ENCODE measurements around the gene DPP7. TPM values are rescaled to one million over a fixed set of nuclear protein-coding genes. Genes with fewer than 3 reads are reported as not detected.

DPP7 gene
- total and polyA plus RNA-seq, 10 of the 15 experiments (the other 5 are each of a cell fraction or from before 2014, with no cell fraction given) = 0.68 to 245 (median 106) TPM

DNA sequence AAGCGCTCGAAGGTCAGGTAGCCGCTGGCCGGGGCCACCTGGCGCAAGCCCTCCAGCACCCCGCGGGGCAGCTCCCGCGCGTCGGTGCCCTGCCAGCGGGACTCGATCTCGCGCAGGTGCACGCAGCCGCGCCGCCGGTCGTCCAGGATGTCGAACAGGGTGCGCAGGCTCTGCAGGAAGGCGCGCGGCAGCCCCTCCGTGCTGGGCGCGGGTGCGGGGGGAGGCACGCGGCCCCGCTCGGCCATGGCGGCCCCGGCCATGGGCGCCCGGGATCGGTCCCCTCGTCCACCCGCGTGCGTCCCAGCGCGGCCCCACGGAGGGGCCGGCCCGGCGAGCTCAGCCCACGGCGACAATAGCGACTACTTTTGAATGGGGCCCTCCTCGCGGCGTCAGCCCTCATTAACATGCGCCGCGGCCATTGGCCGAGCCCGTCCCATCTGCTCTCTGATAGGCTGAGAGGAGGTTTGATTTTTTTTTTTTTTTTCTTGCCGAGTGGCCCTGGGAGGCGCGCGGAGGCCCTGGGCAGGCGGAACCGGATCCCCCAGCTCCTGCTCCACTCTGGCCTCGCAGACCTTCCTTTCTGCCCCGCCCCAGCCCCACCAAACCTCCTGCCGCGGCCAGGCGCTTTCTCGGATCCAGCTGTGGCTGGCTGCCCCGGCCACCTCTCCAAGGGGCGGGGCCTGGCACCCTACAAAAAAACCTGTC, 44.2 kb downstream of the DPP7 start, which contains the start of gene SAPCD2 (continued):
- TF ChIP-seq, protein P1, sequence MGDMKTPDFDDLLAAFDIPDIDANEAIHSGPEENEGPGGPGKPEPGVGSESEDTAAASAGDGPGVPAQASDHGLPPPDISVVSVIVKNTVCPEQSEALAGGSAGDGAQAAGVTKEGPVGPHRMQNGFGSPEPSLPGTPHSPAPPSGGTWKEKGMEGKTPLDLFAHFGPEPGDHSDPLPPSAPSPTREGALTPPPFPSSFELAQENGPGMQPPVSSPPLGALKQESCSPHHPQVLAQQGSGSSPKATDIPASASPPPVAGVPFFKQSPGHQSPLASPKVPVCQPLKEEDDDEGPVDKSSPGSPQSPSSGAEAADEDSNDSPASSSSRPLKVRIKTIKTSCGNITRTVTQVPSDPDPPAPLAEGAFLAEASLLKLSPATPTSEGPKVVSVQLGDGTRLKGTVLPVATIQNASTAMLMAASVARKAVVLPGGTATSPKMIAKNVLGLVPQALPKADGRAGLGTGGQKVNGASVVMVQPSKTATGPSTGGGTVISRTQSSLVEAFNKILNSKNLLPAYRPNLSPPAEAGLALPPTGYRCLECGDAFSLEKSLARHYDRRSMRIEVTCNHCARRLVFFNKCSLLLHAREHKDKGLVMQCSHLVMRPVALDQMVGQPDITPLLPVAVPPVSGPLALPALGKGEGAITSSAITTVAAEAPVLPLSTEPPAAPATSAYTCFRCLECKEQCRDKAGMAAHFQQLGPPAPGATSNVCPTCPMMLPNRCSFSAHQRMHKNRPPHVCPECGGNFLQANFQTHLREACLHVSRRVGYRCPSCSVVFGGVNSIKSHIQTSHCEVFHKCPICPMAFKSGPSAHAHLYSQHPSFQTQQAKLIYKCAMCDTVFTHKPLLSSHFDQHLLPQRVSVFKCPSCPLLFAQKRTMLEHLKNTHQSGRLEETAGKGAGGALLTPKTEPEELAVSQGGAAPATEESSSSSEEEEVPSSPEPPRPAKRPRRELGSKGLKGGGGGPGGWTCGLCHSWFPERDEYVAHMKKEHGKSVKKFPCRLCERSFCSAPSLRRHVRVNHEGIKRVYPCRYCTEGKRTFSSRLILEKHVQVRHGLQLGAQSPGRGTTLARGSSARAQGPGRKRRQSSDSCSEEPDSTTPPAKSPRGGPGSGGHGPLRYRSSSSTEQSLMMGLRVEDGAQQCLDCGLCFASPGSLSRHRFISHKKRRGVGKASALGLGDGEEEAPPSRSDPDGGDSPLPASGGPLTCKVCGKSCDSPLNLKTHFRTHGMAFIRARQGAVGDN (IDR thresholded peaks at IDR 0.05) = peak; percentile 53
- TF ChIP-seq, protein P2, sequence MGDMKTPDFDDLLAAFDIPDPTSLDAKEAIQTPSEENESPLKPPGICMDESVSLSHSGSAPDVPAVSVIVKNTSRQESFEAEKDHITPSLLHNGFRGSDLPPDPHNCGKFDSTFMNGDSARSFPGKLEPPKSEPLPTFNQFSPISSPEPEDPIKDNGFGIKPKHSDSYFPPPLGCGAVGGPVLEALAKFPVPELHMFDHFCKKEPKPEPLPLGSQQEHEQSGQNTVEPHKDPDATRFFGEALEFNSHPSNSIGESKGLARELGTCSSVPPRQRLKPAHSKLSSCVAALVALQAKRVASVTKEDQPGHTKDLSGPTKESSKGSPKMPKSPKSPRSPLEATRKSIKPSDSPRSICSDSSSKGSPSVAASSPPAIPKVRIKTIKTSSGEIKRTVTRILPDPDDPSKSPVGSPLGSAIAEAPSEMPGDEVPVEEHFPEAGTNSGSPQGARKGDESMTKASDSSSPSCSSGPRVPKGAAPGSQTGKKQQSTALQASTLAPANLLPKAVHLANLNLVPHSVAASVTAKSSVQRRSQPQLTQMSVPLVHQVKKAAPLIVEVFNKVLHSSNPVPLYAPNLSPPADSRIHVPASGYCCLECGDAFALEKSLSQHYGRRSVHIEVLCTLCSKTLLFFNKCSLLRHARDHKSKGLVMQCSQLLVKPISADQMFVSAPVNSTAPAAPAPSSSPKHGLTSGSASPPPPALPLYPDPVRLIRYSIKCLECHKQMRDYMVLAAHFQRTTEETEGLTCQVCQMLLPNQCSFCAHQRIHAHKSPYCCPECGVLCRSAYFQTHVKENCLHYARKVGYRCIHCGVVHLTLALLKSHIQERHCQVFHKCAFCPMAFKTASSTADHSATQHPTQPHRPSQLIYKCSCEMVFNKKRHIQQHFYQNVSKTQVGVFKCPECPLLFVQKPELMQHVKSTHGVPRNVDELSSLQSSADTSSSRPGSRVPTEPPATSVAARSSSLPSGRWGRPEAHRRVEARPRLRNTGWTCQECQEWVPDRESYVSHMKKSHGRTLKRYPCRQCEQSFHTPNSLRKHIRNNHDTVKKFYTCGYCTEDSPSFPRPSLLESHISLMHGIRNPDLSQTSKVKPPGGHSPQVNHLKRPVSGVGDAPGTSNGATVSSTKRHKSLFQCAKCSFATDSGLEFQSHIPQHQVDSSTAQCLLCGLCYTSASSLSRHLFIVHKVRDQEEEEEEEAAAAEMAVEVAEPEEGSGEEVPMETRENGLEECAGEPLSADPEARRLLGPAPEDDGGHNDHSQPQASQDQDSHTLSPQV (IDR thresholded peaks at IDR 0.05) = no peak
- TF ChIP-seq BACH1 (IDR thresholded peaks at IDR 0.05; ENCODE audit: borderline replicate concordance) (peak; percentile 94), SREBF2 (IDR thresholded peaks at IDR 0.05; ENCODE audit: low read length) (no peak), MYB (IDR thresholded peaks at IDR 0.05; ENCODE audit: borderline replicate concordance, low read depth, low read length) (0 out of 2 replicates have a peak, but pooled peaks have one; percentile 20), NFIC (IDR thresholded peaks at IDR 0.05; ENCODE audit: low read depth, low read length) (no peak), TCF12 (IDR thresholded peaks at IDR 0.05; ENCODE audit: low read depth, low read length) (no peak), TARDBP (IDR thresholded peaks at IDR 0.05; ENCODE audit: borderline replicate concordance) (no peak), SIX5 (IDR thresholded peaks at IDR 0.05; ENCODE audit: low read depth, low read length, severe bottlenecking) (no peak), CHD1 (IDR thresholded peaks at IDR 0.05; ENCODE audit: low read depth, low read length) (no peak), RB1 (IDR thresholded peaks at IDR 0.05; ENCODE audit: borderline replicate concordance) (no peak; the same call in 1 of the 2 replicates), NR2F1 (conservative IDR thresholded peaks at IDR 0.05) (no peak), EZH2 (IDR thresholded peaks at IDR 0.05; ENCODE audit: borderline replicate concordance, control insufficient read depth, low read depth, low read length) (no peak), SPI1 (IDR thresholded peaks at IDR 0.05; ENCODE audit: borderline replicate concordance, insufficient read depth, low read depth, low read length) (no peak), SP1 (IDR thresholded peaks at IDR 0.05; ENCODE audit: low read depth, low read length) (peak; percentile 78), ZNF217 (IDR thresholded peaks at IDR 0.05) (peak; percentile 73), POLR2AphosphoS2 (IDR thresholded peaks at IDR 0.05; ENCODE audit: low read depth, low read length) (no peak), NFXL1 (IDR thresholded peaks at IDR 0.05; ENCODE audit: borderline replicate concordance) (no peak), ZNF384 (IDR thresholded peaks at IDR 0.05; ENCODE audit: borderline replicate concordance, low read depth, low read length) (peak; percentile 99), CBFB (IDR thresholded peaks at IDR 0.05; ENCODE audit: low read depth) (no peak)
- TF ChIP-seq, protein P3, sequence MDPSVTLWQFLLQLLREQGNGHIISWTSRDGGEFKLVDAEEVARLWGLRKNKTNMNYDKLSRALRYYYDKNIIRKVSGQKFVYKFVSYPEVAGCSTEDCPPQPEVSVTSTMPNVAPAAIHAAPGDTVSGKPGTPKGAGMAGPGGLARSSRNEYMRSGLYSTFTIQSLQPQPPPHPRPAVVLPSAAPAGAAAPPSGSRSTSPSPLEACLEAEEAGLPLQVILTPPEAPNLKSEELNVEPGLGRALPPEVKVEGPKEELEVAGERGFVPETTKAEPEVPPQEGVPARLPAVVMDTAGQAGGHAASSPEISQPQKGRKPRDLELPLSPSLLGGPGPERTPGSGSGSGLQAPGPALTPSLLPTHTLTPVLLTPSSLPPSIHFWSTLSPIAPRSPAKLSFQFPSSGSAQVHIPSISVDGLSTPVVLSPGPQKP (IDR thresholded peaks at IDR 0.05; ENCODE audit: low read depth, low read length) = no peak
- TF ChIP-seq, protein P4, sequence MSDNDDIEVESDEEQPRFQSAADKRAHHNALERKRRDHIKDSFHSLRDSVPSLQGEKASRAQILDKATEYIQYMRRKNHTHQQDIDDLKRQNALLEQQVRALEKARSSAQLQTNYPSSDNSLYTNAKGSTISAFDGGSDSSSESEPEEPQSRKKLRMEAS (IDR thresholded peaks at IDR 0.05; ENCODE audit: low read depth, low read length) = no peak; the same call in 1 of the 2 replicates
